Measurements from ENCODE around the gene SHMT1. TPM values are rescaled to one million over a fixed set of nuclear protein-coding genes. Genes with fewer than 3 reads are reported as not detected.
"Not testable (repeated sequence)": the region's sequence is repeated elsewhere in the genome, so short reads cannot be mapped to it uniquely, and the experiment has no call there.

The SHMT1 gene
- total and polyA plus RNA-seq, 7 donors, result 8.3 to 20.8 (median 14.2) TPM

DNA sequence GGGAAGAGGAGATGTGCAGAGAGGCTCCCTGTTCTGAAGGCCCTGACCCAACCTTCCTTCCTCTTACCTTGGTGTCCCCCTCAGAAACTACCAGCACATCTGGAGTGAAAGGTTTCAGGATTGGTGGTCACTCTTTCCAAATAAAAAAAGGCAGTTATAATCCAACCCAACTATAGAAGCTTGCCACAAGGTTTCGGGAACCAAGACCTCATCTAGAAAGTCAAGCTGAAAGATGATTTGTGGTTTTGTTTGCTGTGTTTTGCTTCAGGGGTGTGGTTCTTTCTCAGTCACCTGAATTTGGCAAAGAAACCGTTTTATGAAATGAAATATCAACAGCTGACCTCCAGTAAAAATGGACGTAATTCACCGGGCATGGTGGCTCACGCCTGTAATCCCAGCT, 19.3 kb downstream of the SHMT1 start:
- H3K27me3 ChIP-seq (ENCODE audit: insufficient read depth in 3 of 3, low read length in 2 of 3), result no peaks in the 10 kb centered on the region
- peaks cover 6 to 92% of the 10 kb centered on the region in 2 donors for H3K36me3 ChIP-seq (ENCODE audit: insufficient read depth in 1 of 2, low read depth in 1 of 2)
- no peak for DNase-seq
- intact Hi-C loops (cut with DNase I), result loop anchor here in 1 of 2 donors (5.0 kb wide), 1 partner anchor 57 kb away; no protein-coding TSS in a partner anchor
- no peak overlapping the region for H3K4me3 ChIP-seq
- no peak overlapping the region for H3K27ac ChIP-seq
- 72 to 92% (median 76%) methylated on average over 5 of the region's 5 CpGs for WGBS, 3 donors
- TF ChIP-seq, protein P1, sequence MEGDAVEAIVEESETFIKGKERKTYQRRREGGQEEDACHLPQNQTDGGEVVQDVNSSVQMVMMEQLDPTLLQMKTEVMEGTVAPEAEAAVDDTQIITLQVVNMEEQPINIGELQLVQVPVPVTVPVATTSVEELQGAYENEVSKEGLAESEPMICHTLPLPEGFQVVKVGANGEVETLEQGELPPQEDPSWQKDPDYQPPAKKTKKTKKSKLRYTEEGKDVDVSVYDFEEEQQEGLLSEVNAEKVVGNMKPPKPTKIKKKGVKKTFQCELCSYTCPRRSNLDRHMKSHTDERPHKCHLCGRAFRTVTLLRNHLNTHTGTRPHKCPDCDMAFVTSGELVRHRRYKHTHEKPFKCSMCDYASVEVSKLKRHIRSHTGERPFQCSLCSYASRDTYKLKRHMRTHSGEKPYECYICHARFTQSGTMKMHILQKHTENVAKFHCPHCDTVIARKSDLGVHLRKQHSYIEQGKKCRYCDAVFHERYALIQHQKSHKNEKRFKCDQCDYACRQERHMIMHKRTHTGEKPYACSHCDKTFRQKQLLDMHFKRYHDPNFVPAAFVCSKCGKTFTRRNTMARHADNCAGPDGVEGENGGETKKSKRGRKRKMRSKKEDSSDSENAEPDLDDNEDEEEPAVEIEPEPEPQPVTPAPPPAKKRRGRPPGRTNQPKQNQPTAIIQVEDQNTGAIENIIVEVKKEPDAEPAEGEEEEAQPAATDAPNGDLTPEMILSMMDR (IDR thresholded peaks at IDR 0.05), result no peak
- H3K9me3 ChIP-seq, result no peaks in the 10 kb centered on the region
- no peaks in the 10 kb centered on the region for H3K4me1 ChIP-seq
- no peak for ATAC-seq

- intact Hi-C loops (cut with DNase I), result loop anchor here in 1 of 2 donors (5.0 kb wide), 1 partner anchor 53 kb away; no protein-coding TSS in a partner anchor
- Histone ChIP-seq H3K9me3 (no peaks in the 10 kb centered on the region), H3K27ac (no peak overlapping the region), H3K27me3 (ENCODE audit: insufficient read depth in 3 of 3, low read length in 2 of 3) (no peaks in the 10 kb centered on the region), H3K36me3 (ENCODE audit: insufficient read depth in 1 of 2, low read depth in 1 of 2) (peaks cover 3 to 79% of the 10 kb centered on the region in 2 donors), H3K4me1 (no peaks in the 10 kb centered on the region), H3K4me3 (no peak overlapping the region)
- no peak for ATAC-seq
- TF ChIP-seq, protein P1 (IDR thresholded peaks at IDR 0.05), result no peak
- no peak for DNase-seq
- WGBS, 3 donors, result 94 to 97% (median 96%) methylated on average over 13 of the region's 13 CpGs
Observed at GRCh38 chr17:18339933-18340332, 23.4 kb downstream of the SHMT1 start.

GRCh38 chr17:18338158-18338557, 25.2 kb downstream of the SHMT1 start:
- H3K9me3 ChIP-seq; ATAC-seq; H3K27ac ChIP-seq; H3K27me3 ChIP-seq (ENCODE audit: insufficient read depth in 3 of 3, low read length in 2 of 3); DNase-seq; H3K4me3 ChIP-seq; intact Hi-C loops (cut with DNase I); H3K4me1 ChIP-seq: not testable (repeated sequence)
- H3K36me3 ChIP-seq (ENCODE audit: insufficient read depth in 1 of 2, low read depth in 1 of 2), result peaks cover 3 to 83% of the 10 kb centered on the region in 2 donors
- 92 to 96% (median 95%) methylated on average over 19 to 25 of the region's 25 CpGs for WGBS, 3 donors

GRCh38 chr17:18332909-18333489, 30.4 kb downstream of the SHMT1 start:
- H3K4me3 ChIP-seq, result no peak overlapping the region
- TF ChIP-seq, protein P1 (IDR thresholded peaks at IDR 0.05), result no peak
- WGBS, 3 donors, result 72 to 97% (median 91%) methylated on average over 4 of the region's 4 CpGs
- no peak overlapping the region for H3K27ac ChIP-seq
- DNase-seq, result no peak
- peaks cover 2 to 91% of the 10 kb centered on the region in 2 donors for H3K36me3 ChIP-seq (ENCODE audit: insufficient read depth in 1 of 2, low read depth in 1 of 2)
- ATAC-seq, result no peak
- intact Hi-C loops (cut with DNase I), result no loop called here
- H3K4me1 ChIP-seq, result no peaks in the 10 kb centered on the region
- no peaks in the 10 kb centered on the region for H3K27me3 ChIP-seq (ENCODE audit: insufficient read depth in 3 of 3, low read length in 2 of 3)
- H3K9me3 ChIP-seq, result no peaks in the 10 kb centered on the region

- TF ChIP-seq, protein P1 (IDR thresholded peaks at IDR 0.05), result no peak
- no peaks in the 10 kb centered on the region for H3K4me1 ChIP-seq
- H3K27ac ChIP-seq, result no peak overlapping the region
- H3K9me3 ChIP-seq, result no peaks in the 10 kb centered on the region
- no peak for DNase-seq
- 88 to 91% (median 88%) methylated on average over 9 of the region's 9 CpGs for WGBS, 3 donors
- intact Hi-C loops (cut with DNase I), result no loop called here
- no peak for ATAC-seq
- peaks cover 6 to 97% of the 10 kb centered on the region in 2 donors for H3K36me3 ChIP-seq (ENCODE audit: insufficient read depth in 1 of 2, low read depth in 1 of 2)
- H3K4me3 ChIP-seq, result no peak overlapping the region
- H3K27me3 ChIP-seq (ENCODE audit: insufficient read depth in 3 of 3, low read length in 2 of 3), result no peaks in the 10 kb centered on the region
Observed at GRCh38 chr17:18331879-18332278, 31.5 kb downstream of the SHMT1 start.
